HL-60/S4 treated with phorbol 12-myristate 13-acetate at 8.2 ng/mL for 4 days and 3 days (cell line): ENCODE measurements around the gene CD209.
"Not testable (repeated sequence)": the region's sequence is repeated elsewhere in the genome, so short reads cannot be mapped to it uniquely, and the experiment has no call there.

Experiments used
- in situ Hi-C: fragments of 300-500 bp; cut with MboI; formaldehyde crosslinking; loops from 2 replicates; pipeline ENCODE4 v1.15.0; 2022; ENCODE audit warnings: low sequenced_read_pairs

Gene CD209

DNA sequence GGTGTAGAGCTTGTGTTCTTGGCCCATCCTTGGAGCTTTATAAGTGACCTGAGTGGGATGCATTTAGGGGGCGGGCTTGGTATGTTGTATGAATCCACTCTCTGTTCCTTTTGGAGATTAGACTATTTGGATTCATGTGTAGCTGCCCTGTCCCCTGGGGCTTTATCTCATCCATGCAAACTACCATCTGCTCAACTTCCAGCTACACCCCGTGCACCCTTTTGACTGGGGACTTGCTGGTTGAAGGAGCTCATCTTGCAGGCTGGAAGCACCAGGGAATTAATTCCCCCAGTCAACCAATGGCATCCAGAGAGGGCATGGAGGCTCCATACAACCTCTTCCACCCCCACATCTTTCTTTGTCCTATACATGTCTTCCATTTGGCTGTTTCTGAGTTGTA, 21.8 kb upstream of the CD209 start:
- in situ Hi-C loops, result no loop called here

DNA sequence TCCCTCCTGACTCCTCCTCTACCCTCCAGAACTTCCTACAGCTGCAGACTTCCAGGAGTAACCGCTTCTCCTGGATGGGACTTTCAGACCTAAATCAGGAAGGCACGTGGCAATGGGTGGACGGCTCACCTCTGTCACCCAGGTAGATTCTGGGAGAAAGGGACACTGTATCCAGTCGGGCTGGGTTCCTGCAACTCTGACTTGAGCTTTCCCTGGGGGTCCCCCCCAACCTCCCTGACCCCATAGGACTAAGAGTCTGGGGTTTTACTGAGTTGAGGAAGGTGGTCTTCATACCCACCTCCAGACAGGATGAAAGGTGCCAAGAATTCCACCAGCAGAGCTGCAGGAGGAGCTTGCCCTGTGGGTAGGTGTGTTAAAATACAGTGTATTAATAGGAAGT, 20.2 kb upstream of the CD209 start:
- in situ Hi-C loops, result no loop called here

DNA sequence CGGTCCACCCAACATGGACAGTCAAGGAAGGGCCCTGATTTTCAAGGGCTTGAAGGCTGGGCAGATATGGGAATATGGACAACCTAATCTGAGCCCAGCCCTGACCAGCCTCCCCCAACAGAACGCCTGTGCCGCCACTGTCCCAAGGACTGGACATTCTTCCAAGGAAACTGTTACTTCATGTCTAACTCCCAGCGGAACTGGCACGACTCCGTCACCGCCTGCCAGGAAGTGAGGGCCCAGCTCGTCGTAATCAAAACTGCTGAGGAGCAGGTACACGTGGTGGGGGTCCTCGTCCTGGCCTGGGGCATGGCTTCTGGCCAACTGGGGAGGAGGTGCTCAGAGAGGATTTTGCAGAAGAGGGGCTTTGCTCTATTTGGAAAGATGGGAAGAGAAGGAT, 19.2 kb upstream of the CD209 start:
- in situ Hi-C loops, result no loop called here

DNA sequence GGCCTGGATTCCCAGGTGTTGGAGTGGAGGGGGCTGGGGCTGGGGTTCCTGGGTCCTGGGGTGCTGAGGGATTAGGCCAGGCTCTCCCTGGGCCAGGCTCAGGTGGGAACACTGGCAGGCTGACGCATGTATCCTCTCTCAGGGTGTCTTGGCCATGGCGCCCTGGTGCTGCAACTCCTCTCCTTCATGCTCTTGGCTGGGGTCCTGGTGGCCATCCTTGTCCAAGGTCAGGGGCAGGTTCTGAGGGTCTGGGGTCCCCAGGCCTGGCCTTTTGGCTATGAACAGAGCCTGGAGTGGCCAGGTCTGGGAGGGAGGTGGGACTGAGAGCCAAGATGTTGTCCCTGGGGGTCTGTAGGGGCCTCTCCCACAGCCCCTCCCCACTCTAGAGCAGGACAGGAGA, 17.7 kb upstream of the CD209 start:
- in situ Hi-C loops, result not testable (repeated sequence)

DNA sequence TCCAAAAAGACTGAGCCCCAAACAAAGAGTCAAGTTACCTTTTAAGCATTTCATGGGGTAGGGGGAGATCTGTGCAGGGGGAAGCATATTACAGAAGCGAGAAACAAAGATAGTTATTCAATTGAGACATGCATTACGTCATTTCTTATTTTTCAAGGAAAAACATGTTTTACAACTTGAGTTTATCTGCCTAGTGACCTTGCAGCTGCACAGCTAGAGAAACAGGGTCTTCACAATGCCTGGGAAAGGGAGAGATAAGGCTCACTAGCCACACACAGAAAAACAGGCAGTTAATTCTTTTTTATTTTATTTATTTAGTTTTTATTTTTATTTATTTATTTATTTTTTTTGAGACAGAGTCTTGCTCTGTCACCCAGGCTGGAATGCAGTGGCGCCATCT, 16.8 kb upstream of the CD209 start:
- in situ Hi-C loops, result not testable (repeated sequence)

DNA sequence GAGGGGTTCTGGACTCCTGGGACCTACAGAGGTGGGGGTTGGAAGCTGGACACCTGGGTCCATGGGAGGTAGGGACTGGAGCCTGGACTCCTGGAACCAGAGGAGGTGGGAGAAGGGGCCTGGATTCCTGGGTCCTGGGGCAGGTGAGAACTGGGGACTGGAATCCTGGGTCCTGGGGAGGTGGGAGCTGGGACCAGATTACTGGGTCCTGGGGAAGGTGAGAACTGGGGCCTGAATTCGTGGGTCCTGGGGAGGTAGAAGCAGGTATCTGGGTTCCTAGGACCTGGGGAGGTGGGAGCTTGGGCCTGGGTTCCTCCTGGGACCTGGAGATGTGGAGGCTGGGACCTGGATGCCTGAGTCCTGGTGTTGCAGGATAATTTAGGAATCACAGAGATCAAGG, 16.4 kb upstream of the CD209 start:
- in situ Hi-C loops, result no loop called here

DNA sequence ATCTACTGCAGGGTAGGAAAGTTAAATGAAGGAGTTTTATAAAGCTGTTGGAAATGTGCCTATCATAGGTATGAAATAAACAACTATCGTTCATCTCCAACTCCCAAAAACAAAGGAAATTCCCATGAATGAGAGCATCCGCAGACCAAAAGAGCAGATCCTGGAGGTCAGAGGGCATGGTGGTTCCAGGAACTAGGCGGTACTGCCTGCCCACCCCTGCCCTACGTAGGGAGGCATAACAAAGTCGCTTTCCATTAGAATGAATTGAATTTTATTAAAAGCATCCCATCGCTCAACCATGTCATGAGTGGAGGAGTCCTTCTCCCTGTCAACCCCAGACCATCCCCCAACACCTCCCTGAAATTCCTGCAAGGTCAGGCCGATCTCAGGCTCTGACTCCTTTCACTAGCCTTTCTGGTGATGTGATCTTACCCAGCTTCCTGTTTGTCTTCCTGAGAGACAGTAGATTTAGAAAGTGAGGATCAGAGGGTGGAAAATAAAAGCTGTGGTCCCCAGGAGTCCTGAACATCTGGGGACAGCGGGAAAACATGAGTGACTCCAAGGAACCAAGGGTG, 15.5 kb upstream of the CD209 start, which contains the start of gene CLEC4M:
Gene CLEC4M (plus strand): TSS at position 525 of the 575 bp plus-strand sequence. CDS start 24 bp downstream, at position 549.
- in situ Hi-C loops, result no loop called here

DNA sequence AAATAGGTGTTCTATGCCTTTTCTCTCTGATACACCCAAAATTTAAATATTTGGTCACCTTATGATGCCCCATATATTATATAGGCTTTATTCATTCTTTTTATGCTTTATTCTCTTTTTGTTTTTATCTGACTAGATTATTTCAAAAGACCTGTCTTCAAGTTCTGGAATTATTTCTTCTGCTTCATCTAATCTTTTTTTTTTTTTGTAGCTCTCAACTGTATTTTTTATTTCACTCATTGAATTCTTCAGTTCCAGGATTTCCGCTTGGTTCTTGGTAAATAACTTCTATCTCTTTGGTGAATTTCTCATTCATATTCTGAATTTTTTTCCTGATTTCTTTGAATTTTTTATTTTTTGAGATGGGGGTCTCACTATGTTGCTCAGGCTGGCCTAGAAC, 11.8 kb upstream of the CD209 start:
- in situ Hi-C loops, result no loop called here

DNA sequence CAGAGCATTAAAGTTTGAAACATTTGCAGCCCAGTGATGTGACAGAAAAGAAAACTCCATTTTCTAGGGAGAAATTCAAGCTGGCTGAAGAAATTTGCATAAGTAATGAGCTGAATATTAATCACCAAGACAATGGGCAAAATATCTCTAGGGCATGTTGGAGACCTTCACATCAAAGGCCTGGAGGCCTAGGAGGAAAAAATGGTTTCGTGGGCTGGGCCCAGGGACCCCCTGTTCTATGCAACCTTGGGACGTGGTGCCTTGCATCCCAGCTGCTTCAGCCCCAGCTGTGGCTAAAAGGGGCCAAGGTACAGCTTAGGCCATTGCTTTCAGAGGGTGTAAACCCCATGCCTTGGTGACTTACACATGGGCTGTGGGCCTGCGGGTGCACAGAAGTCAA, 10.0 kb upstream of the CD209 start:
- in situ Hi-C loops, result no loop called here

DNA sequence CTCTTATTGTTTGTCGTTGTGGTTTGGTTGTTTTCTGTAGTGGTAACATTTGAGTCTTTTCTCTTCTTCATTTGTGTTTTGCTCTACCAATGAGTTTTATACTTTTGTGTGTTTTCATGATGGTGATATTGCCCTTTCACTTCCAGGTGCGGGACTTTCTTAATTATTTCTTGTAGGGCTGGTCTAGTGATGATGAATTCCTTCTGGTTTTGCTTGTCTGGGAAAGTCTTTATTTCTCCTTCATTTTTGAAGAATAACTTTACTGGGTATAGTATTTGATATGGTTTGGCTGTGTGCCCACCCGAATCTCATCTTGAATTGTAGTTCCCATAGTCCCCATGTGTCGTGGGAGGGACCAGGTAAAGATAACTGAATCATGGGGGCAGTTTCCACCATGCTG, 8.9 kb upstream of the CD209 start:
- in situ Hi-C loops, result no loop called here

DNA sequence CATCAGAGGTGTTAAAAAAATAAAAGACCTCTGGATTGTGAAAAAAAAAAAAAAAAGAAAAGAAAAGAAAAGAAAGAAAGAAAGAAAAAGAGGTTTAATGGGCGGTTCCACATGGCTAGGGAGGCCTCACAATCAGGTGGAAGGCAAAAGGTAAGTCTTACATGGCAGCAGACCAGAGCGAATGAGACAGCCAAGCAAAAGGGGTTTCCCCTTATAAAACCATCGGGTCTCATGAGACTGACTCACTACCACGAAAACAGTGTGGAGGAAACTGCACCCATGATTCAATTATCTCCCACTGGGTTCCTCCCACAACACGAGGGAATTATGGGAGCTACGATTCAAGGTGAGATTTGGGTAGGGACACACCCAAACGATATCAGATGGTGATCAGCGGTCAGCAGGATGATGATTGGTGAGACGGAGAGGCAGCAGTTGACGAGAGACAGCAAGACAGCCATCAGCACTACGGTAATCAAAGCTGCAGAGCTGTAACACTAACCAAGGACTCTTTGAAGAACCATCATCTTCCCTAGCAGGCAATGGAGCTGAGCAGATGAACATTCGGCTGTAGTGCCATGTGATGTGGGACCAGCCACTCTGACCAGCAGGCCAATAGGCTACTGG, 3.9 kb upstream of the CD209 start:
- in situ Hi-C loops, result no loop called here

DNA sequence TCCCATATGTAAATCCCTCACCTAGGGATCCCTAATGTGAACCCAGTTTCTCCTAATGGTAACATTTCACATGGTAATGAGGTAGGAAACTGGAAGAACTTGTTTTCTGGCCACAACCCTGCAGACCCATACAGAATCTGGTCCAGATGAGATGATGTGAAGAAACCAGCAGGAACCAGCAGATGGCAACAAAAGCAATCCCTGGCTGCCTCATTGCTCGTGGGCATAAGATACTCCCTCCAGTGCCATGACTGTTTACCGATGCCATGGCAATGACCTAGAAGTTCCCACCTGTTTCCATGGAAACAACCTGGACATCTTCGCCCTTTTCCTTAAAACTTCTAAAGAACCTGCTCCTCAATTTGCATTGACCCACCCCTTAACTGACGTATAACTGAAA, 1.4 kb upstream of the CD209 start:
- in situ Hi-C loops, result no loop called here

DNA sequence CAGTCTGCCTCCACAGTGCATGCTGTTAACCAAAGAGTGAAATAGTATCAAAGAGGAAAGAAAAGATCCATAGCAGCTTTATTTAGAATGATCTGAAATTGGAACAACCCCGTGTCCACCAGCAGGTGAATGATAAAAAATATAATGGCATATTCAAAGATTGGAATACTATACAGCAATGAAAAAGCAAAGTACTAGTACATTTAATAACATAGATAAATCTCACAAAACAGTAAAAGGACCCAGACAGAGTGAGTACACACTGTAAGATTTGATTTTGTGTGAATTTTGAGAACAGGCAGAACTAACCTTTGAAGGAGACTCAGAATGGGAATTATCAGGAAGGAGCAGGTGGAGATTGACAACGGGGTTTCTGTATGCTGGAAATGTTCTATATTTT, 837 bp upstream of the CD209 start:
- in situ Hi-C loops, result no loop called here

DNA sequence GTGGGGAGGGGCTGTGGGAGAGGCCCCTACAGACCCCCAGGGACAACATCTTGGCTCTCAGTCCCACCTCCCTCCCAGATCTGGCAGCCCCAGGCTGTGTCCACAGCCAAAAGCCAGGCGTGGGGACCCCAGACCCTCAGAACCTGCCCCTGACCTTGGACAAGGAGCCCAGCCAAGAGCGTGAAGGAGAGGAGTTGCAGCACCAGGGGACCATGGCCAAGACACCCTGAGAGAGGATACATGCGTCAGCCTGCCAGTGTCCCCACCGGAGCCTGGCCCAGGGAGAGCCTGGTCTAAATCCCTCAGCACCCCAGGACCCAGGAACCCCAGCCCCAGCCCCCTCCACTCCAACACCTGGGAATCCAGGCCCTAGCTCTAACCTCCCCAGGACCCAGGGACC, 1.0 kb downstream of the CD209 start:
- in situ Hi-C loops, result not testable (repeated sequence)

DNA sequence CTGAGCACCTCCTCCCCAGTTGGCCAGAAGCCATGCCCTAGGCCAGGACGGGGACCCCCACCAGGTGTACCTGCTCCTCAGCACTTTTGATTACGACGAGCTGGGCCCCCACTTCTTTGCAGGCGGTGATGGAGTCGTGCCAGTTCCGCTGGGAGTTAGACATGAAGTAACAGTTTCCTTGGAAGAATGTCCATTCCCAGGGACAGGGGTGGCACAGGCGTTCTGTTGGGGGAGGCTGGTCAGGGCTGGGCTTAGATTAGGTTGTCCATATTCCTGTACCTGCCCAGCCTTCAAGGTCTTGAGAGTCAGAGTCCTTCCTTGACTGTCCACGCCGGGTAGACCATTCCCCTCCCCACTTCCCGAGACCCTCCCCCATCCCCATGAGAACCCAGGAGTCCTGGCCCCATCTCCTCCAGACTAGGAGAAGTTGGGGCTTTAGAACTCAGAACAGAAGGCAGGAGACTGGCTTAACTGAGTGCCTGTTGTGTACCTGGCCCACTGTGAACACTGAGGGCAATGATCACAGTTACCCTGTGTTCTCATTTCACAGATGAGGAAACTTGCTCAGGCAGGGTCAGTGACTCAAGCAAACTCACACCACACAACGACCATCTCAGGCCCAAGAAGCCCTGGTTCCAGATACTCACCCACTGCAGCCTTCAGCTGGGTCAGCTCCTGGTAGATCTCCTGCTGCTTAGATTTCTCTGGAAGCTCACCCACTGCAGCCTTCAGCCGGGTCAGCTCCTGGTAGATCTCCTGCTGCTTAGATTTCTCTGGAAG, 2.3 kb downstream of the CD209 start:
- in situ Hi-C loops, result no loop called here

DNA sequence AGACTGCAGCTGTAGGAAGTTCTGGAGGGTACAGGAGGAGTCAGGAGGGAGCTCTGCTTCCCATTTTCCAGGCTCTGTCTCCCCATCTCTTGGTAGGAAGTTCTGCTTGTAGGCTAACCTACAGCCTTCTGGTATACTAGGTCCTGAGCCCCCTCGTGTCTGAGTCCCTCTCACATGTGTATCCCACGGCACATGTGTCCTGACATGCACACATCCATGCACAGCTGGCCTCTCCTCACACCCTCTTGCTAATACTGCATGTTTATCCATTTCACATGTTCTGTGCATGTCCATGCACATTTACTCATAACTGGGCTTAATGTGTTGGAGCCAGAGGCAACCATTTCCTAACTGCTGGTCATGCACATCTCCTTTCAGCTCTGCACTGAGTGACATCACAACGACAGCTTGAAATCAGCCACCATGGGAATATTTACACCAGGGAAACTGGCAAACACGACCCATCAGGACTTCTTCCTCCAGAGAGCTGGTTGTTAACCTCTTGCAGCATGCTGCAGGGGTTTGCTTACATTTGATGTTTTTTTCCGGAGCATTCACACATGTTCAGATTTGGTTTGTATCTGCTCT, 3.0 kb downstream of the CD209 start:
- in situ Hi-C loops, result no loop called here

DNA sequence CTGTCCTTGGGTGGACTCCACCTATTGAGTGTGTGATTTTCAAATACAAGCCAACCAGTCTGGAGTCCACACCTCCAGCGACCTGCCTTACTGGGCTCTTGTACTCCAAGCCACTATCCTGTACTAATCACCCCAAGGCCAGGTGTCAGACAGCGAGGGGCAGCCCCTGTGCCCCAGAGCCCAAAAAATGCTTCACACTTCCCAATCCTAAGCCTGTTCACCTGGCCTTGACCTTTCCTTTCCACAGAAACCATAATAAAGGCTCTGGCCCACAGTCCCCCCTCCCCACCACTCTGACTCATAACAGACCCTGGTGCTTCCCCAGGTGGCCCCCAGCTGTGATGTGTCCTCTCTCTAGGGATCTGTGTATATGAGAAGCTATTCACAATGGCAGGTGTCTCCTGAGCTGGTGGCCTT, 3.9 kb downstream of the CD209 start:
- in situ Hi-C loops, result no loop called here

DNA sequence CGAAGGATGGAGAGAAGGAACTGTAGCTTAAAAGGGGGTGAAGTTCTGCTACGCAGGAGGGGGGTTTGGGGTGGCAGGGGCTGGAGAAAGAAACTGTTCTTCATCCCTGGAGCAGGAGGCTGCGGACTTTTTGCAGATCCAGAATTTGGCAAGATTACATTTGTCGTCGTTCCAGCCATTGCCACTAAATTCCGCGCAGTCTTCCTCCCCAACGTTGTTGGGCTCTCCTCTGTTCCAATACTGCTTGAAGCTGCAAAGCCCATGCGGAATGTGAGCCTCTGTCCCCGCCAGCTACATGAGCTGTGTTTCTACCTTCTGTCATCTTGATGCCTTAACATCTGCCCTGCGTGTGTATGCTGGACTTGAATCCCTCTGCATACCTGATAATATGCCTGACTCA, 4.3 kb downstream of the CD209 start:
- in situ Hi-C loops, result no loop called here

DNA sequence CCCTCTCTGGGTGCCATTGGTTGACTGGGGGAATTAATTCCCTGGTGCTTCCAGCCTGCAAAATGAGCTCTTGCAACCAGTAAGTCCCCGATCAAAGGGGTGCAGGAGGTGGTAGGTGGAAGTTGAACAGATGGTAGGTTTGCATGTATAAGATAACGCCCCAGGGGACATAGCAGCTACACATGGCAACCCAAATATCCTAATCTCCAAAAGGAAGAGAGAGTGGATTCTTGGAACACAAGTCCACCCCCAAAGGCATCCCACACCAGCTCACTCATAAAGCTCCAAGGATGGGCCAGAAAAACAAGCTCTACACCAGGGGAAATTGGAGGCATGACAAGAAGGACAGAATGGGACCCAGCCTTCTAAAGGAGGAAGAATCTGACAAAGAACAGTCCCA, 4.8 kb downstream of the CD209 start:
- in situ Hi-C loops, result no loop called here

DNA sequence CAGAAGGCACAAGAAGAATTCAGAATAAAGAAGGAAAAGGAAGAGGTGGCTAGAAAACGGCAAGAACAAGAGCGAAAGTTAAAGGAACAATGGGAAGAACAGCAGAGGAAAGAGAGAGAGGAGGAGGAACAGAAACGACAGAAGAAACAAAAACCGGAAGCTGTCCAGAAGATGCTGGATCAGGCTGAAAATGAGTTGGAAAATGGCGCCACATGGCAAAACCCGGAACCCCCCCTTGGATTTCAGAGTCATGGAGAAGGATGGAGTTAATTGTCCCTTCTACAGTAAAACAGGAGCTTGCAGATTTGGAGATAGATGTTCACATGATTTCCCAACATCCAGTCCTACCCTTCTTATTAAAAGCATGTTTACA, 6.7 kb downstream of the CD209 start:
- in situ Hi-C loops, result no loop called here

DNA sequence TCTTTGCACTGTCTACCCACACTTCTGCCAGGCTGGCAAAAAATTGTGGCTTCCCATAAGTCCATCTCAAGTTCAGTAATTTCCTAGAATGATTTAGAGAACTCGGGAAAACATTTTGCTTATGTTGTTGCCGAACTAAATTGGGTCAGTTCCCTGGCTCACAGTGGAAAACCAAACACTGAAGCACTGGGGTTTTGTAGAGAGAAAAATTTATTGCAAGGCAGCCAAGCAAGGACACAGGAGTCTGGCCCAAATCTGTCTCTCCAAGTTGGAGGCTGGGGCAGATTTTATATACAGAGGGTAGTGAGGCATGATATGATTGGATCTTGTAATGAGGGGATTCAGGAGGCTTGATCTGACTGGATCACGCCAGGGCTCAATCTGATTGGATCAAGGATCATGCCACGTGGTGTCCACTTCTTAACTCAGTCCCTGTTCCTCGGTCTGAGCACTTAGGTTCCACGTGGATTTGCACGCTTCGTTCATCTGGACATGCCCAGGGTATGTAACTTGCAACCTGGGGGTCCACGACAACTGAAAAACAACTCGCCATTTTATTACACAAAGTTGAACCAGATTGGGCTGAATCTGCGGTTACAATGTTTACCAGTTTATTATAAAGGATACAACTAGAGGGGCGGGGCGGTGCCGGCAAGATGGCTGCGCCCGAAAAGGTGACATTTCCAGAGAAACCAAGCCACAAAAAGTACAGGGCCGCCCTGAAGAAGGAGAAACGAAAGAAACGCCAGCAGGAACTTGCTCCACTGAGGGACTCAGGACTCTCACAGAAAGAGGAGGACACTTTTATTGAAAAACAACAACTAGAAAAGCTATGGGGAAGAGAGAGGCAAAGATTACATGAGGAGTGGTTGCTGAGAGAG, 7.3 kb downstream of the CD209 start:
- in situ Hi-C loops, result no loop called here
